Non-pigmented ciliary epithelial cell (primary cell): ENCODE data around the gene CFAP92.
"Not testable (repeated sequence)": the region's sequence is repeated elsewhere in the genome, so short reads cannot be mapped to it uniquely, and the experiment has no call there.

Experiments
- DNase-seq: peaks from one replicate; pipeline ENCODE4 v3.0.0-alpha.2; 2010; ENCODE audit warnings: low read depth

CFAP92 gene

GRCh38 chr3:128942161-128942952, 51.5 kb downstream of the CFAP92 start:
- no peak for DNase-seq

- DNase-seq, result no peak
Observed at GRCh38 chr3:128940252-128940651, 53.6 kb downstream of the CFAP92 start.

- no peak for DNase-seq
Observed at GRCh38 chr3:128936341-128936740, 57.5 kb downstream of the CFAP92 start.

- no peak for DNase-seq
Observed at GRCh38 chr3:128935922-128936321, 58.0 kb downstream of the CFAP92 start.

GRCh38 chr3:128933922-128934253, 60.0 kb downstream of the CFAP92 start:
- no peak for DNase-seq

GRCh38 chr3:128933213-128933921, 60.5 kb downstream of the CFAP92 start:
- no peak for DNase-seq

- DNase-seq, result no peak
Observed at GRCh38 chr3:128932516-128933212, 61.2 kb downstream of the CFAP92 start.

GRCh38 chr3:128931046-128931445, 62.8 kb downstream of the CFAP92 start:
- DNase-seq, result no peak

- no peak for DNase-seq
Observed at GRCh38 chr3:128929364-128929763, 64.5 kb downstream of the CFAP92 start.

- DNase-seq, result not testable (repeated sequence)
Observed at GRCh38 chr3:128923986-128924385, 69.9 kb downstream of the CFAP92 start.

GRCh38 chr3:128923576-128923975, 70.3 kb downstream of the CFAP92 start:
- no peak for DNase-seq

- DNase-seq, result no peak
Observed at GRCh38 chr3:128922804-128923459, 70.9 kb downstream of the CFAP92 start.

GRCh38 chr3:128919988-128920387, 73.9 kb downstream of the CFAP92 start:
- DNase-seq, result no peak

GRCh38 chr3:128917291-128917690, 76.6 kb downstream of the CFAP92 start:
- no peak for DNase-seq

GRCh38 chr3:128914966-128915645, 78.8 kb downstream of the CFAP92 start:
- DNase-seq, result no peak

GRCh38 chr3:128911911-128912310, 82.0 kb downstream of the CFAP92 start:
- DNase-seq, result no peak

GRCh38 chr3:128910006-128910405, 83.9 kb downstream of the CFAP92 start:
- DNase-seq, result no peak

GRCh38 chr3:128908951-128909350, 84.9 kb downstream of the CFAP92 start:
- DNase-seq, result no peak

- DNase-seq, result no peak
Observed at GRCh38 chr3:128907706-128908445, 86.0 kb downstream of the CFAP92 start.

- no peak for DNase-seq
Observed at GRCh38 chr3:128906804-128907525, 86.9 kb downstream of the CFAP92 start.
